ENCODE data around the gene PLCXD3.

PLCXD3 gene

DNA sequence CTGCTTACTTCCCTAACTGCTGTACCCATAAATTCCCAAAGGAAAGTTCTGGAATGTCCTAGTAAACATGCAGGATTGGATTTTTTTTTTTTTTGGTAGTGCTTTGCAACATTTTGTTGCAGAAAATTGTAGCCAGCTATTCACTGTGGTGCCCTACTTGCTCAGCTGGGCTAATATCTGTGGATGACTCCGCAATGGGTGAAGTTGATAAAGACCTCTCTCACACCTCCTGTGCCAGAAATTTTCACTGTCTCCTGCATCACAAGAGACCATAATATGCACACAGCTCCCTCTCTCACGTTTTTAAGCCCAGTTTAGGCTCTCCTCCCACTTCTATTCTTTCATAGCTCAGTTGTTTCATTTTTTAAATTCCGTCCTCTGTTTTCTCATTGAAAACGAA, 160.6 kb downstream of the PLCXD3 start:
- Histone ChIP-seq H3K36me3 (ENCODE audit: control insufficient read depth, insufficient read depth, low read length) (no peaks in the 10 kb centered on the region), H3K27ac (ENCODE audit: low read depth, low read length) (no peak overlapping the region), H3K9me3 (ENCODE audit: control insufficient read depth, insufficient read depth, low read depth, low read length) (no peaks in the 10 kb centered on the region), H3K27me3 (ENCODE audit: control insufficient read depth, insufficient read depth, low read length) (no peaks in the 10 kb centered on the region), H3K4me3 (ENCODE audit: low read depth, low read length) (no peak overlapping the region), H3K4me1 (ENCODE audit: control insufficient read depth, insufficient read depth, low read length) (no peaks in the 10 kb centered on the region), H3K9ac (ENCODE audit: low read length) (no peak overlapping the region)

DNA sequence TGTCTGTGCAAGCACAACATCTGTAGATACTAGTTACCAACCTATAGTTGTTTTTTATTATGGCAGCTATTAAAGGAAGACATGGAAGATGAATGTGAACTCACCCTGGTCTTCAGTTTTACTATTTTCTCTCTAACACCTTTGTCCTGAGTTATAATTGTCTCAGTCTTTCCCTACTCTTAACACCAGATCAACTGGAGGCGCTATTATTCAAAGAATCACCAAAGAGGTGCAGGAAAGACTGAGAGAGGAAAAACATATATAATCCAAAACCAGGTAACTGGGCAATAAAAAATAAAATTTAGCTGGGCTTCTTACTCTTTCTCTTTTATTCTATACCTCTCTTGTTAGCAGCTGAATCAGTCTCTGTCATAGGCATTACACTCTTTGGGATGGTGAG, 162.8 kb downstream of the PLCXD3 start:
- H3K9me3 ChIP-seq (ENCODE audit: control insufficient read depth, insufficient read depth, low read depth, low read length): no peaks in the 10 kb centered on the region
- H3K4me1 ChIP-seq (ENCODE audit: control insufficient read depth, insufficient read depth, low read length): no peaks in the 10 kb centered on the region
- no peak overlapping the region for H3K9ac ChIP-seq (ENCODE audit: low read length)
- H3K27ac ChIP-seq (ENCODE audit: low read depth, low read length): no peak overlapping the region
- H3K4me3 ChIP-seq (ENCODE audit: low read depth, low read length): no peak overlapping the region
- H3K36me3 ChIP-seq (ENCODE audit: control insufficient read depth, insufficient read depth, low read length): no peaks in the 10 kb centered on the region
- no peaks in the 10 kb centered on the region for H3K27me3 ChIP-seq (ENCODE audit: control insufficient read depth, insufficient read depth, low read length)

DNA sequence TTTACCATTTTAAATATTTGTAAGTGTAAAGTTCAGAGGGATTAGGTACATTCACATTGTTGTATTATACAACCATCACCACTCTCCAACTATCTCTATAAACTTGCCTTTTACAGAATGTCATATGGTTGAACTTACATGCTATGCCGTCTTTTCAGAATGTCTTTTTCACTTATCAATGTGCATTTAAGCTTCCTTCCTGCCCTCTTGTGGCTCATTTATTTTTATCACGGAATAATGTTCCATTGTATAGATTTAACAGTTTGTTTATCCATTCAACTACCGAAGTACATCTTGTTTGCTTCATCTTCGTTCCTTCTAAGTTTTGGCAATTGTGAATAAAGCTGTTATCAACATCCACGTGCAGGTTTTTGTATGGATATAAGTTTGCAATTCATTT, 163.8 kb downstream of the PLCXD3 start:
- Histone ChIP-seq H3K4me3 (ENCODE audit: low read depth, low read length) (no peak overlapping the region), H3K4me1 (ENCODE audit: control insufficient read depth, insufficient read depth, low read length) (no peaks in the 10 kb centered on the region), H3K36me3 (ENCODE audit: control insufficient read depth, insufficient read depth, low read length) (no peaks in the 10 kb centered on the region), H3K27me3 (ENCODE audit: control insufficient read depth, insufficient read depth, low read length) (no peaks in the 10 kb centered on the region), H3K27ac (ENCODE audit: low read depth, low read length) (no peak overlapping the region), H3K9ac (ENCODE audit: low read length) (no peak overlapping the region), H3K9me3 (ENCODE audit: control insufficient read depth, insufficient read depth, low read depth, low read length) (no peaks in the 10 kb centered on the region)

DNA sequence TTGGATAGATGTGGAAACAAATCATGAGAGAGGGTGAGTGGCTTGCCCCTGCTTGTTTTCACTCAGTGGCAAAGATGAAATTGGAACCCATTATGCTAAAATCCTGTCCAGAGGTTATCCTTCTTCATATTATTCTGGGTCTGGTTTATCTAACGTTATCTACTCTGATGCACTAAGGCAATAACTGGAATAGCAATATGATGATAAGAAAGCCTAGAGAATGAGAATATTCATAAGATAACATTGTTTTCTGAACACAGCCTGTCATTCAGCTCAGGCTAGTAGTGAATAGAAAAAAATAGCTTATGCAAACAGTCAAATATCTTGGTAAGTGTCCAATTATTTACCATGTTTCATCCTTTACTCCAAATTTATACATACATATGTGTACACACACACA, 165.1 kb downstream of the PLCXD3 start:
- Histone ChIP-seq H3K36me3 (ENCODE audit: control insufficient read depth, insufficient read depth, low read length) (no peaks in the 10 kb centered on the region), H3K27me3 (ENCODE audit: control insufficient read depth, insufficient read depth, low read length) (no peaks in the 10 kb centered on the region), H3K9me3 (ENCODE audit: control insufficient read depth, insufficient read depth, low read depth, low read length) (no peaks in the 10 kb centered on the region), H3K27ac (ENCODE audit: low read depth, low read length) (no peak overlapping the region), H3K9ac (ENCODE audit: low read length) (no peak overlapping the region), H3K4me3 (ENCODE audit: low read depth, low read length) (no peak overlapping the region), H3K4me1 (ENCODE audit: control insufficient read depth, insufficient read depth, low read length) (no peaks in the 10 kb centered on the region)

DNA sequence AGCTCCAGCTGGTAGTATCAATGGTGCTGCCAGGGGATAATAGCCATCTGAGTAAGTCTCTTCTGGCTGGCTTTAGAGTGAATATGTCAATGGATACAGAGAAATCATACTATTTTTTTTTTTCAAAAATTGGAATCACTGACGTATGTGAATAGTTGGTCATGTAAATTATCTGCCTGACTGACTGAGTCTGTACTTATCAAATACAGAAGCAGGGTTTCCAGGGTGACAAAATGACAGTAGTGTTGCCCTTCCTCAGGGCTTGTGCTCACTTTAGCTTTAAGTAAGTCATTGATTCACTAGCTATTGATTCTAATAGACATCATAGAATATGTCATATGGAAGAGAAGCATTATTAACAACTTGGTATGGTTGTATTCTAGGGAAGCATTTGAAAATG, 171.1 kb downstream of the PLCXD3 start:
- Histone ChIP-seq H3K4me1 (ENCODE audit: control insufficient read depth, insufficient read depth, low read length) (peaks cover 10% of the 10 kb centered on the region), H3K27me3 (ENCODE audit: control insufficient read depth, insufficient read depth, low read length) (no peaks in the 10 kb centered on the region), H3K9me3 (ENCODE audit: control insufficient read depth, insufficient read depth, low read depth, low read length) (no peaks in the 10 kb centered on the region), H3K4me3 (ENCODE audit: low read depth, low read length) (no peak overlapping the region), H3K27ac (ENCODE audit: low read depth, low read length) (no peak overlapping the region), H3K9ac (ENCODE audit: low read length) (no peak overlapping the region), H3K36me3 (ENCODE audit: control insufficient read depth, insufficient read depth, low read length) (no peaks in the 10 kb centered on the region)

DNA sequence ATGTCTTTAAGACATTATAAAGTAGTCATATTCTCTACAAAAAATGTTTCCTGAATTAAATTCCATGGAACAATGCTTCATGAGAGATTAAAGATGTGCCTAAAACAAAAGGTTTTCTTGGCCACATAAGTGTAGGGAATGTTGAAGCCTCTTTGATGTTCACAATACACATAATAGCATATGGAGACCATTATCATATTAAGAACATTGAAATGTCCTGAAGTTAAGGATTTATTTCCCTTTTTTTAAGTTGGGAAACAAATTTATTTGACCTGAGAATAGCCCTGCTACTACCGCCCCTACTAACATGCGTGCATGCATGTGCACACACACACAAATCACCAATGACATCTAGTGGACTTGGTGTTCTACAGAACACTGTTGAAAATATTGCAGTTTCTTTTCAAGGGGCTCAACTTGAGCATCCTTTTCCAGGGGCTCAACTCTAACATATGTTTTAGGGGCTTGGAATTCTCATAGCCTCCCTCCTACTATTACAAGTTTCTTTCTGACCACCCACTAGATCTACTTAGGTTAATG, 172.2 kb downstream of the PLCXD3 start:
- no peak overlapping the region for H3K4me3 ChIP-seq (ENCODE audit: low read depth, low read length)
- H3K9me3 ChIP-seq (ENCODE audit: control insufficient read depth, insufficient read depth, low read depth, low read length): no peaks in the 10 kb centered on the region
- no peak overlapping the region for H3K27ac ChIP-seq (ENCODE audit: low read depth, low read length)
- H3K9ac ChIP-seq (ENCODE audit: low read length): no peak overlapping the region
- H3K4me1 ChIP-seq (ENCODE audit: control insufficient read depth, insufficient read depth, low read length): peaks cover 12% of the 10 kb centered on the region
- H3K36me3 ChIP-seq (ENCODE audit: control insufficient read depth, insufficient read depth, low read length): no peaks in the 10 kb centered on the region
- H3K27me3 ChIP-seq (ENCODE audit: control insufficient read depth, insufficient read depth, low read length): no peaks in the 10 kb centered on the region

DNA sequence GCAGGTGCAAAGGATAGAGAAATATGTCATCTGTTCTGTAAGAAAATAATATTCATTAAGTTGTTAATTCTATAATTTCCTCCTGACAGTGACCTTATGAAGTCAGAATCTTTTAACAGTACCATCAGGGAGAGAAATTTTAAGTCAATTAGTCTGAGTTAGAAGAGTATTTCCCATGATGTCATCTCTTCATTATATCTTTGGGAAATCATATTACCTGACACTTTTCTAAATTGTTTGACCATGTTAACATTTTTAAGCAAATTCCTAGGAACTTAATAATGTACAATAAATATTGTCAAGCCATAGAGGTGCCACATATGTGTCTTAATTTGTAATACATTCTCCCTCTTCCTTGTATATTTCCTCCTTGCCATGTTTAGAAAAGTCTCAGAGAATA, 172.7 kb downstream of the PLCXD3 start:
- H3K27me3 ChIP-seq (ENCODE audit: control insufficient read depth, insufficient read depth, low read length): no peaks in the 10 kb centered on the region
- no peak overlapping the region for H3K9ac ChIP-seq (ENCODE audit: low read length)
- H3K27ac ChIP-seq (ENCODE audit: low read depth, low read length): no peak overlapping the region
- no peak overlapping the region for H3K4me3 ChIP-seq (ENCODE audit: low read depth, low read length)
- no peaks in the 10 kb centered on the region for H3K9me3 ChIP-seq (ENCODE audit: control insufficient read depth, insufficient read depth, low read depth, low read length)
- H3K4me1 ChIP-seq (ENCODE audit: control insufficient read depth, insufficient read depth, low read length): peaks cover 12% of the 10 kb centered on the region
- H3K36me3 ChIP-seq (ENCODE audit: control insufficient read depth, insufficient read depth, low read length): no peaks in the 10 kb centered on the region

DNA sequence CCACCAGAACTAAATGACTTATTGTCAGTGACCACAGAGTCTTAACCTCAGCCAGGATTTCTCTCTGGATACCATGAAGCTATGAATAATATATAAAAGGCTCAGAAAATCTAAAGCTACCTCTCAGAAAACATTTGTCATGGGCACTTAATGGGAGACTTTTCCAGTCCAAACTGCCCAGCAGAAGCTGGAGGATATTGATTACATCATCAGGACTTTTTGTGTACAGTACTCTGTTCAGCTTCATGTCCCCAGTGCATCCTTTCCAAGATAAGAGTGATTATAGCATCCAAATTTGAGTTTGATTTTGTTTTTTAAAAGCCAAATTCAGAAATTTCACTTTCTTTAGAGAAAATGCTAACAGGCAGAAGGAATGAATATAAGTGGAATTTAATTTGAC, 173.2 kb downstream of the PLCXD3 start:
- Histone ChIP-seq H3K27ac (ENCODE audit: low read depth, low read length) (no peak overlapping the region), H3K27me3 (ENCODE audit: control insufficient read depth, insufficient read depth, low read length) (no peaks in the 10 kb centered on the region), H3K4me3 (ENCODE audit: low read depth, low read length) (no peak overlapping the region), H3K9ac (ENCODE audit: low read length) (no peak overlapping the region), H3K4me1 (ENCODE audit: control insufficient read depth, insufficient read depth, low read length) (peaks cover 12% of the 10 kb centered on the region), H3K9me3 (ENCODE audit: control insufficient read depth, insufficient read depth, low read depth, low read length) (no peaks in the 10 kb centered on the region), H3K36me3 (ENCODE audit: control insufficient read depth, insufficient read depth, low read length) (no peaks in the 10 kb centered on the region)

DNA sequence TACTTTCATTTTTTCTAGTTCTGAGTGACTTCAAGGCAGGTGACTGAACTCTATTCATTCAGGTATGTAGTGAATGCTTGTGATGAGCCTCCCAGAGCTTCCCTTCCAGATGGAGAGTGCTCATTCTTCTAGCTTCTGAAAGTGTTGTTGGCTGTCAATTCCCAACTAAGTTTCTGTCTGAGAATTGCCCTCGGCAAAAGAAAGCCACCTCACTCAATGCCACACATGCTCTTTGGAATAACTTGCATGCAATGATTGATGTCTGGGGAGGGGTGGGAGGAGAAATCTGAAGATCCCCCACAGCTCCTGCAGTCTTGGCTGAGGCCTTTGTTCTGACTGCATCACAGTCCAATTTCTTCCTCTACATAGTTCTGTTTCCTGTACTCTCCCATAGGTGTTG, 173.9 kb downstream of the PLCXD3 start:
- Histone ChIP-seq H3K4me1 (ENCODE audit: control insufficient read depth, insufficient read depth, low read length) (peaks cover 12% of the 10 kb centered on the region), H3K36me3 (ENCODE audit: control insufficient read depth, insufficient read depth, low read length) (no peaks in the 10 kb centered on the region), H3K27me3 (ENCODE audit: control insufficient read depth, insufficient read depth, low read length) (no peaks in the 10 kb centered on the region), H3K9me3 (ENCODE audit: control insufficient read depth, insufficient read depth, low read depth, low read length) (no peaks in the 10 kb centered on the region), H3K4me3 (ENCODE audit: low read depth, low read length) (no peak overlapping the region), H3K27ac (ENCODE audit: low read depth, low read length) (no peak overlapping the region), H3K9ac (ENCODE audit: low read length) (no peak overlapping the region)

DNA sequence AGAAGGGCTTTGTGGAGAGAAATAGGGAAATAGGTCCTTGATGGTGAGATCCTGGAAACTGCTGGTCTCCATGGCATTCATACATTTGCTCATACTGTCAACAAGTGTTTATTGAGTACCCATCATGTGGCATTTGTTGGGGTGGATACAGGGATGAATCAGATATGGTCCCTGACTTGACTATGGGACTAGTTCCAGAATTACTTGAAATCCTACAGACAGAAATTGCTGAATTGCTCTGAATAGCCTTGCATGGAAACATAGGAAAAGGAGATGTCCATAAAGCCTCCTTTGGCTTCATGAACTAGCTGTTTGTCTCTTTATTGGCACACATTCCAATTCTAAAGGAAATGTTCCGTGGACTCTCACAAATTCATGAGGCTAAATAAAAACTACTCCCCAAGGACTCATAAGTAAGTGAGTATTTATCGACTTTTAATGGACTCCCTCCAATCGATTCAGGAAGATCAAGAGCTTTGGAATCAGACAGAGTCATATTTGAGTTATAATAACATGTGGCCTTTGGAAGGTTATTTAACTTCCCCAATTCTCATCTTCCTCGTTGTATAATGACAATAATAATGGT, 174.7 kb downstream of the PLCXD3 start:
- no peaks in the 10 kb centered on the region for H3K27me3 ChIP-seq (ENCODE audit: control insufficient read depth, insufficient read depth, low read length)
- H3K27ac ChIP-seq (ENCODE audit: low read depth, low read length): no peak overlapping the region
- H3K4me3 ChIP-seq (ENCODE audit: low read depth, low read length): no peak overlapping the region
- H3K4me1 ChIP-seq (ENCODE audit: control insufficient read depth, insufficient read depth, low read length): peaks cover 12% of the 10 kb centered on the region
- no peak overlapping the region for H3K9ac ChIP-seq (ENCODE audit: low read length)
- no peaks in the 10 kb centered on the region for H3K9me3 ChIP-seq (ENCODE audit: control insufficient read depth, insufficient read depth, low read depth, low read length)
- no peaks in the 10 kb centered on the region for H3K36me3 ChIP-seq (ENCODE audit: control insufficient read depth, insufficient read depth, low read length)

DNA sequence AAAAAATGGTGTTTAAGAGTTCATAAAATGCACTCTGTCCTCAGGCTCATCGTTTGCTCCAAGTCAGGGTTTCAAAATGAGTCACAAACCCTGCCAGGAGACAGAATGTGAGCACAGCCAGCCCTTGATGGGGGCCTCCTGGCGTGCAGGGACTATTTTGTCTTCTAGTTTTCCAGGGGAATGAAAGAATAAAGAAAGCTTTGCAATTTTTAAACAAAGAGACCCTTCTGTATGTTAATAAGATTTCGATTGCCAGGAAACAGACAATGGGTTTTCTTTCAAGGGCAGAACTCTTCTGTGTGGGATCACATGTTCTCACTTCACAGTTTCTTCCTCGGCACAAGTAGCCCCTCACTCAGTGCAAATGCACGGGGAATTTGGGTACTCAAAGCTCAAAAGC, 175.6 kb downstream of the PLCXD3 start:
- Histone ChIP-seq H3K27me3 (ENCODE audit: control insufficient read depth, insufficient read depth, low read length) (no peaks in the 10 kb centered on the region), H3K9me3 (ENCODE audit: control insufficient read depth, insufficient read depth, low read depth, low read length) (no peaks in the 10 kb centered on the region), H3K36me3 (ENCODE audit: control insufficient read depth, insufficient read depth, low read length) (no peaks in the 10 kb centered on the region), H3K4me1 (ENCODE audit: control insufficient read depth, insufficient read depth, low read length) (peaks cover 12% of the 10 kb centered on the region), H3K27ac (ENCODE audit: low read depth, low read length) (no peak overlapping the region), H3K9ac (ENCODE audit: low read length) (no peak overlapping the region), H3K4me3 (ENCODE audit: low read depth, low read length) (no peak overlapping the region)

DNA sequence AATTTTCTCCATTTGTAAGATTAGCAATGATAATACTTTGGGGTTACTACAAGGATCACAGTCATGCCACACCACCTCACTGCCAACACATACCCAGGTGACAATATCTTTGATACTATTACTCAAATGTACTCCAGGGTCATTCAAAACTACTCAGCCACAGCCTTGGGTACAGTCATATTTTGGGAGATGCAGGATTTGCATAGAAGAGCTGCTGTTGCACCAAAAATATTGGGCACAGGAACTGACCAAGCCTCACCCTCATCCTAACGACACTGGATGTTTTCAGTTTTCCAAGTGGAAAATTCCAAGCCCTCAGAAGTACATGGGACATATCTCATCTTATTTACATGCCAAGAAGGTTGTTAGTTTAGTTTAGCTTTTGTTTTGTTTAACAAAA, 176.2 kb downstream of the PLCXD3 start:
- Histone ChIP-seq H3K9me3 (ENCODE audit: control insufficient read depth, insufficient read depth, low read depth, low read length) (no peaks in the 10 kb centered on the region), H3K36me3 (ENCODE audit: control insufficient read depth, insufficient read depth, low read length) (no peaks in the 10 kb centered on the region), H3K4me1 (ENCODE audit: control insufficient read depth, insufficient read depth, low read length) (peaks cover 12% of the 10 kb centered on the region), H3K27ac (ENCODE audit: low read depth, low read length) (no peak overlapping the region), H3K4me3 (ENCODE audit: low read depth, low read length) (no peak overlapping the region), H3K9ac (ENCODE audit: low read length) (no peak overlapping the region), H3K27me3 (ENCODE audit: control insufficient read depth, insufficient read depth, low read length) (no peaks in the 10 kb centered on the region)

Measured in HUES6 (cell line).